Measurements from ENCODE around the gene CELA2A. TPM values are rescaled to one million over a fixed set of nuclear protein-coding genes. Genes with fewer than 3 reads are reported as not detected.

Gene CELA2A
- total RNA-seq, 1 donor from 2014 or later, result not detected

DNA sequence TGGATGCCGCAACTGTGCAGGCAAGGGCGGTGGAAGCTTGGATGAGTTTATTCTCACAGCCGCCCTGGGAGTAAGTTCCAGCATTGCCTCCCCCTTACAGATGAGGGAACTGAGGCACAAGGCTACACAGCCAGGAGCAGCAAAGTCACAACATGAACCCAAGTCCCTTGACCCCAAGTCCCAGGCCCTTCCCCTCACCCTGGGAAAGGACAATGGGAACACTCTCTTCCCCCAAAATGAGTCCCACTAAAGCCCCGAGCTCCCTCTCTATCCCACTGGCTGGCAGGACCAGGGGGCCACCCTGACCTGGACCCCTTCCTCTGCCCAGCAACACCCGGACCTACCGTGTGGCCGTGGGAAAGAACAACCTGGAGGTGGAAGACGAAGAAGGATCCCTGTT lies 14.4 kb upstream of the CELA2A start:
- intact Hi-C loops (cut with micrococcal nuclease), result no loop called here
- no peak overlapping the region for H3K4me3 ChIP-seq
- no peaks in the 10 kb centered on the region for H3K36me3 ChIP-seq
- no peak overlapping the region for H3K27ac ChIP-seq (replicated peaks)
- H3K4me1 ChIP-seq, result no peaks in the 10 kb centered on the region
- H3K27me3 ChIP-seq (ENCODE audit: low read depth), result peaks cover 21% of the 10 kb centered on the region
- DNase-seq, result no peak
- TF ChIP-seq, protein P1, sequence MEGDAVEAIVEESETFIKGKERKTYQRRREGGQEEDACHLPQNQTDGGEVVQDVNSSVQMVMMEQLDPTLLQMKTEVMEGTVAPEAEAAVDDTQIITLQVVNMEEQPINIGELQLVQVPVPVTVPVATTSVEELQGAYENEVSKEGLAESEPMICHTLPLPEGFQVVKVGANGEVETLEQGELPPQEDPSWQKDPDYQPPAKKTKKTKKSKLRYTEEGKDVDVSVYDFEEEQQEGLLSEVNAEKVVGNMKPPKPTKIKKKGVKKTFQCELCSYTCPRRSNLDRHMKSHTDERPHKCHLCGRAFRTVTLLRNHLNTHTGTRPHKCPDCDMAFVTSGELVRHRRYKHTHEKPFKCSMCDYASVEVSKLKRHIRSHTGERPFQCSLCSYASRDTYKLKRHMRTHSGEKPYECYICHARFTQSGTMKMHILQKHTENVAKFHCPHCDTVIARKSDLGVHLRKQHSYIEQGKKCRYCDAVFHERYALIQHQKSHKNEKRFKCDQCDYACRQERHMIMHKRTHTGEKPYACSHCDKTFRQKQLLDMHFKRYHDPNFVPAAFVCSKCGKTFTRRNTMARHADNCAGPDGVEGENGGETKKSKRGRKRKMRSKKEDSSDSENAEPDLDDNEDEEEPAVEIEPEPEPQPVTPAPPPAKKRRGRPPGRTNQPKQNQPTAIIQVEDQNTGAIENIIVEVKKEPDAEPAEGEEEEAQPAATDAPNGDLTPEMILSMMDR (IDR thresholded peaks at IDR 0.05; ENCODE audit: borderline replicate concordance), result no peak
- no peaks in the 10 kb centered on the region for H3K9me3 ChIP-seq (replicated peaks)

DNA sequence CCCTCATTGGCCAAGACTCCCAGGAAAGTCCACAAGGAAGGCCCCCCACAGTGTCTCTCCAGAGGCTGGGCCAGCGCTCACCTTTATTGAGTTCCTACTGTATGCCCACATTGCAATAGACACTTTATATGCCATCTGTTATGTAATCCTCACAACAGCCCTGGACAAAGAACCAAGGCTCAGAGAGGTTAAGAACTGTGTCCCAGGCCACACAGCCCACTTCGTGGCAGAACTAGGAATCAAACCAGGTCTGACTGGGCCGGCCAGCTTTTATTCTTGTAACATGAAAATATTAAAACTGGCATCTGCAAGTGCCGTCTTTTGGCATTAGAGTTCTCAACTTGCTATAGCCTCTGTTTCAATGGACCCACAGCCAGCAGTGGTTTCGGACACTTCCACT lies 13.8 kb upstream of the CELA2A start:
- TF ChIP-seq, protein P1 (IDR thresholded peaks at IDR 0.05; ENCODE audit: borderline replicate concordance), result no peak
- no peaks in the 10 kb centered on the region for H3K4me1 ChIP-seq
- H3K4me3 ChIP-seq, result no peak overlapping the region
- no peaks in the 10 kb centered on the region for H3K36me3 ChIP-seq
- no peak overlapping the region for H3K27ac ChIP-seq (replicated peaks)
- H3K9me3 ChIP-seq (replicated peaks), result no peaks in the 10 kb centered on the region
- DNase-seq, result no peak
- intact Hi-C loops (cut with micrococcal nuclease), result no loop called here
- H3K27me3 ChIP-seq (ENCODE audit: low read depth), result peaks cover 28% of the 10 kb centered on the region

DNA sequence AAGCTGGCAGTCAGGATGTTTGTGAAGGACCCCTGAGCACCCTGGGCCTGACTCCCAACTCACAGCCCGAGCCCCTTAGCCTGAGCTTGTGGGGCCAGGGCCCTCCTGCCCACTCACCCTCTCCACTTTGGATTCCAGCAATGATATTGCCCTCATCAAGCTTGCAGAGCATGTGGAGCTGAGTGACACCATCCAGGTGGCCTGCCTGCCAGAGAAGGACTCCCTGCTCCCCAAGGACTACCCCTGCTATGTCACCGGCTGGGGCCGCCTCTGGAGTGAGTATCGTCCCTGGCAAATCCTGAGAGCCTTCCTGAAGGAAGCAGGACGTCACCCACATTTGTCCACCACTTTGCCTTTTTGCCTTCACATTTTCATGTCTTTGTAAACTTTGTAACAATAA lies 13.3 kb upstream of the CELA2A start:
- intact Hi-C loops (cut with micrococcal nuclease), result no loop called here
- no peaks in the 10 kb centered on the region for H3K4me1 ChIP-seq
- DNase-seq, result no peak
- no peak overlapping the region for H3K4me3 ChIP-seq
- TF ChIP-seq, protein P1 (IDR thresholded peaks at IDR 0.05; ENCODE audit: borderline replicate concordance), result no peak
- H3K27me3 ChIP-seq (ENCODE audit: low read depth), result peaks cover 31% of the 10 kb centered on the region
- H3K27ac ChIP-seq (replicated peaks), result no peak overlapping the region
- no peaks in the 10 kb centered on the region for H3K9me3 ChIP-seq (replicated peaks)
- no peaks in the 10 kb centered on the region for H3K36me3 ChIP-seq

DNA sequence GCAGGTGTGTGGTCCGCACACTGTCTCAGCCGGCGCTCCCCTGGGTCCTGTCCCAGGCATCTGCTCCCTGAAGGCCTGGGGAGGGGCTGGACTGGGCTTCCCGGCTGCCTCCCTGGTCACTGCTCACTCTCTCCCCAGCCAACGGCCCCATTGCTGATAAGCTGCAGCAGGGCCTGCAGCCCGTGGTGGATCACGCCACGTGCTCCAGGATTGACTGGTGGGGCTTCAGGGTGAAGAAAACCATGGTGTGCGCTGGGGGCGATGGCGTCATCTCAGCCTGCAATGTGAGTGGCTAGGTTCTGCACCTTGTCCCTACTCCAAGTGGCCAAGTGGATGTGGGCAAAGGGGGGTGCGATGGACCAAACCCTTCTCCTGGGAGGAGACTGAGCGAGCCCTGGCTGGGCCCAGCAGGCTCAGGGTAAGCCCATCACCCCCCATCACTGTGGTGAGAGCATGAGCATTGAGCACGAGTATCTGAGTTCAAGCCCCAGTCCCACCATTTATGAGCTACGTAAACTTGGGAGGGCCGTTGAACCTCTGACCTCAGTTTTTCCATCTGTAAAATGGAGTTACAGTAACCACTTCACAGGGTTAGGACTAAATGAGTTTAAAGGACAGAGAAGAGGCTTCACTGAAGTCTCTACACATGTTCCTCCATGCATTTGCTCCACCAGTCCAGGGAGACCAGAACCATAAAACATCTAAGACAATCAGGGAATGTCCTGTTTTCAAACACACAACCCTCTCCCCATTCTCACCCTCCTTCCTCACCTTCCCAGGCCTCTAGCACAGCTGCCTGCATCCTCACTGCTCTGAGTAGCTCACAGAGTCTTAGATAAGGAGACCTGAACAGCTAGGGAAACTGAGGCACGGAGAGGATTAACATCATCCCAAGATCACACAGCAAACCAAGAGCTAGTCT lies 11.8 kb upstream of the CELA2A start:
- intact Hi-C loops (cut with micrococcal nuclease), result no loop called here
- DNase-seq, result no peak
- H3K9me3 ChIP-seq (replicated peaks), result no peaks in the 10 kb centered on the region
- H3K27me3 ChIP-seq (ENCODE audit: low read depth), result peaks cover 31% of the 10 kb centered on the region
- TF ChIP-seq, protein P1 (IDR thresholded peaks at IDR 0.05; ENCODE audit: borderline replicate concordance), result no peak
- H3K36me3 ChIP-seq, result no peaks in the 10 kb centered on the region
- no peak overlapping the region for H3K4me3 ChIP-seq
- no peaks in the 10 kb centered on the region for H3K4me1 ChIP-seq
- H3K27ac ChIP-seq (replicated peaks), result no peak overlapping the region

DNA sequence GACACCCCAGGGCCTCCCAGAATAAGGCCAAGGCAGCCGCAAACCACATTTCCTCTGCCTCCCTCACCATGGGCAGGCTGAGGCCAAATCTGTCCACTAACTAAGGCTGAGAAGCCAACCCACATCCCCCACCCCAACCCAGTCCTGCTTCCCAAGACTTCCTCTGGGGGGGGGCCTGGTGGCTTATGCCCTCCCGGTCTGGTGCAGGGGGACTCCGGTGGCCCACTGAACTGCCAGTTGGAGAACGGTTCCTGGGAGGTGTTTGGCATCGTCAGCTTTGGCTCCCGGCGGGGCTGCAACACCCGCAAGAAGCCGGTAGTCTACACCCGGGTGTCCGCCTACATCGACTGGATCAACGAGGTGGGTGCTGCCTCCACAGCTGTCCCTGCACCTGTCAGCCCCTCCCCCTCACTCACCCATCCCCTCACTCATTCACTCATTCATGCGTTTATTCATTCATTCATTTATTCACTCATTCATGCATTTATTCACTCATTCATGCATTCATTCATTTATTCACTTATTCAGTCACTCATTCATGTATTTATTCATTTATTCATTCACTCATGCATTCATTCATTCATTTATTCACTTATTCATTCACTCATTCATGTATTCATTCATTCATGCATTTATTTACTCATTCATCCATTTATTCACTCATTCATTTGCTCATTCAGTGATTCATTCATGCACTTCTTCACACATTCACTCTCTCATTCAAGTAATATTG lies 11.0 kb upstream of the CELA2A start:
- H3K27me3 ChIP-seq (ENCODE audit: low read depth), result peaks cover 31% of the 10 kb centered on the region
- no peak overlapping the region for H3K4me3 ChIP-seq
- no peak for DNase-seq
- no peak overlapping the region for H3K27ac ChIP-seq (replicated peaks)
- intact Hi-C loops (cut with micrococcal nuclease), result no loop called here
- H3K9me3 ChIP-seq (replicated peaks), result no peaks in the 10 kb centered on the region
- H3K36me3 ChIP-seq, result no peaks in the 10 kb centered on the region
- TF ChIP-seq, protein P1 (IDR thresholded peaks at IDR 0.05; ENCODE audit: borderline replicate concordance), result no peak
- H3K4me1 ChIP-seq, result no peaks in the 10 kb centered on the region
